GM12891 (cell line): ENCODE measurements around the gene PRKN.

ENCODE experiments used
- POLR2A ChIP-seq: IDR thresholded peaks from 2 replicates; pipeline ENCODE4 v1.6.1; 2011; ENCODE audit warnings: low read depth, low read length, control low read depth
- POU2F2 ChIP-seq: IDR thresholded peaks from 2 replicates; pipeline ENCODE4 v1.6.1; 2011; ENCODE audit warnings: low read depth, mild to moderate bottlenecking, control low read depth, low read length, moderate library complexity
- SPI1 ChIP-seq: IDR thresholded peaks from 2 replicates; pipeline ENCODE4 v1.6.1; 2011; ENCODE audit warnings: low read depth, low read length, control low read depth
- TAF1 ChIP-seq: IDR thresholded peaks from 2 replicates; pipeline ENCODE4 v1.6.1; 2011; ENCODE audit warnings: low read depth, low read length, control low read depth

DNA sequence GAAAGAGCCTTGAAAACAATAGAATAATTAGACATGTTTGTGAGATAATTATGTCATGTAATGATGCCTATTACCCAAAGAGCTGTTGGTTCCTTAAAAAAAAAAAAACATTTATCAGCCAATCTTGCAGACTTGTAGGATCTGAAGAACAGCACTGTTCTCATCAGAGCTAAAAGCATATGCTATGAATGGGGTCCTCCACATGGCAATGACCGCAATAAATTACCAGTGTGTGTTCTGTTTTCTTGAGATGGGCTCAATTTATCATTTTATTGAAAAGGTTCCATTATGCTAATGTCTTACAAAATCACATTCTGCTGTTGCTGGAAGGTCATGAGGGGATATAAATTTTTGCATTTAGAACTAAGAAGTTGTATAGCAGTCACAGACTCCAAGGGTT lies 484.7 kb downstream of the PRKN start:
- TF ChIP-seq POLR2A (no peak), POU2F2 (no peak), SPI1 (no peak), TAF1 (no peak)
